Liver (tissue), 9 donors: ENCODE data around the gene NEBL. TPM values are rescaled to one million over a fixed set of nuclear protein-coding genes. Genes with fewer than 3 reads are reported as not detected.

Experiments
- DNase-seq: peaks from one replicate; pipeline ENCODE4 v3.0.0-alpha.2; 2017; ENCODE audit warnings: low spot score
- H3K27ac ChIP-seq, 2 donors: one replicate each; pipeline ENCODE4 v1.7.0; 2013; ENCODE audit warnings: inconsistent platforms in 2 of 2, low read length in 2 of 2, control low read depth in 1 of 2, low read depth in 1 of 2, mild to moderate bottlenecking in 1 of 2
- H3K27me3 ChIP-seq, 4 donors: one replicate each; pipeline versions ENCODE4 v1.6.1 to v1.7.0; 2013; ENCODE audit warnings: low read length in 3 of 4, inconsistent platforms in 1 of 4, mild to moderate bottlenecking in 1 of 4, moderate library complexity in 1 of 4; ENCODE audit not compliant: control insufficient read depth in 4 of 4, insufficient read depth in 4 of 4
- H3K36me3 ChIP-seq, 4 donors: one replicate each; pipeline versions ENCODE4 v1.6.1 to v1.7.0; 2013; ENCODE audit warnings: low read length in 3 of 4, mild to moderate bottlenecking in 3 of 4, low read depth in 1 of 4, moderate library complexity in 1 of 4; ENCODE audit not compliant: control insufficient read depth in 4 of 4, insufficient read depth in 3 of 4
- H3K4me1 ChIP-seq, 4 donors: one replicate each; pipeline versions ENCODE4 v1.6.1 to v1.7.0; 2013; ENCODE audit warnings: low read length in 3 of 4, mild to moderate bottlenecking in 3 of 4, moderate library complexity in 1 of 4; ENCODE audit not compliant: control insufficient read depth in 4 of 4, insufficient read depth in 4 of 4
- H3K4me3 ChIP-seq, 3 donors: one replicate each; pipeline versions ENCODE4 v1.6.1 to v1.7.0; 2013; ENCODE audit warnings: low read length in 3 of 3, control low read depth in 1 of 3, low read depth in 1 of 3, mild to moderate bottlenecking in 1 of 3
- H3K9ac ChIP-seq, 2 donors: one replicate each; pipeline ENCODE4 v1.7.0; 2013; ENCODE audit warnings: low read length in 2 of 2, mild to moderate bottlenecking in 2 of 2, moderate library complexity in 2 of 2, control low read depth in 1 of 2, low read depth in 1 of 2
- H3K9me3 ChIP-seq, 4 donors: one replicate each; pipeline versions ENCODE4 v1.6.1 to v1.7.0; 2013; ENCODE audit warnings: low read length in 3 of 4; ENCODE audit not compliant: control insufficient read depth in 4 of 4
- ATF3 ChIP-seq: IDR thresholded peaks from 2 replicates; pipeline ENCODE4 v1.6.1; 2016; ENCODE audit warnings: antibody characterized with exemption
- CTCF ChIP-seq: fragments of 150-350 bp; IDR thresholded peaks from 2 replicates; pipeline ENCODE4 v1.5.1; 2017; ENCODE audit warnings: improper control_type of control experiment, low read depth, low read length; ENCODE audit not compliant: missing input control
- EGR1 ChIP-seq, 2 donors: IDR thresholded peaks; 2 replicates each; pipeline ENCODE4 v1.6.1; 2016 to 2018; ENCODE audit warnings: antibody characterized with exemption in 2 of 2, low read depth in 2 of 2
- HNF4A ChIP-seq, 2 donors: conservative IDR thresholded peaks; 2 replicates each; pipeline ENCODE4 v1.6.1; 2016; ENCODE audit warnings: antibody characterized with exemption in 2 of 2, mild to moderate bottlenecking in 2 of 2
- HNF4G ChIP-seq: IDR thresholded peaks from 2 replicates; pipeline ENCODE4 v1.6.1; 2016; ENCODE audit warnings: antibody characterized with exemption
- MAX ChIP-seq: IDR thresholded peaks from 2 replicates; pipeline ENCODE4 v1.6.1; 2016; ENCODE audit warnings: antibody characterized with exemption
- RAD21 ChIP-seq, 2 donors: IDR thresholded peaks; 2 replicates each; pipeline ENCODE4 v1.6.1; 2016; ENCODE audit warnings: antibody characterized with exemption in 2 of 2, mild to moderate bottlenecking in 2 of 2
- RXRA ChIP-seq, 2 donors: IDR thresholded peaks; 2 replicates each; pipeline ENCODE4 v1.6.1; 2017 to 2018; ENCODE audit warnings: antibody characterized with exemption in 2 of 2, mild to moderate bottlenecking in 1 of 2
- SP1 ChIP-seq: IDR thresholded peaks from 2 replicates; pipeline ENCODE4 v1.6.1; 2018; ENCODE audit warnings: antibody characterized with exemption, mild to moderate bottlenecking
- YY1 ChIP-seq: IDR thresholded peaks from 2 replicates; pipeline ENCODE4 v1.6.1; 2016; ENCODE audit warnings: antibody characterized with exemption, mild to moderate bottlenecking
- ZBTB33 ChIP-seq: IDR thresholded peaks from 2 replicates; pipeline ENCODE4 v1.6.1; 2016; ENCODE audit warnings: antibody characterized with exemption
- WGBS: extraction: QIAGEN DNeasy Blood & Tissue Kit; methylation state at CpG from one replicate; pipeline ENCODE4 v1.1.7; 2013; 5-methylcytosine and 5-hydroxymethylcytosine counted together
- polyA plus RNA-seq, 2 donors: library from polyadenylated mRNA; stranded (reverse) in 1 of 2; unstranded in 1 of 2; fragments of 200-250 nt in 1 of 2; fragments of >200 nt in 1 of 2; fragmentation: Nextera tagmentation in 1 of 2; extraction: Ambion mirVana in 1 of 2; gene quantifications; one replicate each; pipeline versions ENCODE4 v1.2.1 to v1.2.3, GENCODE V29; 2013 to 2015
- total RNA-seq, 2 donors: library from RNA; depleted of rRNA; stranded (reverse); fragments of >200 nt; gene quantifications; one replicate each; pipeline ENCODE4 v1.2.3, GENCODE V29; 2014
- donor health status: healthy.
- donor health status: healthy.
- donor health status: healthy.
- donor health status: healthy.
- donor health status: healthy.

The NEBL gene
- total and polyA plus RNA-seq, 4 donors: 0.22 to 1.8 (median 0.81) TPM

- TF ChIP-seq RXRA (IDR thresholded peaks at IDR 0.05) (peak; percentile 10 to 35), SP1 (peak; percentile 20), HNF4A (conservative IDR thresholded peaks at IDR 0.05) (peak; percentile 71 to 73), ZBTB33 (no peak)
- H3K27ac ChIP-seq: no peak overlapping the region
- no peaks in the 10 kb centered on the region for H3K27me3 ChIP-seq
Measured at GRCh38 chr10:20932606-20933126, 35.6 kb upstream of the NEBL start.

GRCh38 chr10:20931156-20931795 lies 34.2 kb upstream of the NEBL start:
- 86% methylated on average over 8 of the region's 8 CpGs for WGBS
- DNase-seq: no peak
- peaks cover 2 to 15% (median 3%) of the 10 kb centered on the region in 4 donors for H3K4me1 ChIP-seq
- H3K36me3 ChIP-seq: no peaks in the 10 kb centered on the region
- no peak for TF ChIP-seq CTCF
- no peak for TF ChIP-seq SP1
- TF ChIP-seq RAD21 (IDR thresholded peaks at IDR 0.05): no peak
- TF ChIP-seq HNF4G: no peak
- no peak overlapping the region for H3K4me3 ChIP-seq
- H3K9ac ChIP-seq: no peak overlapping the region
- no peaks in the 10 kb centered on the region for H3K27me3 ChIP-seq
- no peak overlapping the region for H3K27ac ChIP-seq
- peaks cover 0 to 4% (median under 1%) of the 10 kb centered on the region in 4 donors for H3K9me3 ChIP-seq

More at GRCh38 chr10:20932606-20933126, 35.6 kb upstream of the NEBL start:
- H3K9ac ChIP-seq: no peak overlapping the region
- no peaks in the 10 kb centered on the region for H3K36me3 ChIP-seq
- 38% methylated on average over 5 of the region's 5 CpGs for WGBS
- peaks cover 2 to 18% (median 3%) of the 10 kb centered on the region in 4 donors for H3K4me1 ChIP-seq
- peaks cover 0 to 4% (median under 1%) of the 10 kb centered on the region in 4 donors for H3K9me3 ChIP-seq
- no peak for DNase-seq
- no peak overlapping the region for H3K4me3 ChIP-seq

GRCh38 chr10:20927456-20927855 lies 30.3 kb upstream of the NEBL start:
- no peak for DNase-seq
- no peak overlapping the region for H3K4me3 ChIP-seq
- TF ChIP-seq MAX (no peak), ZBTB33 (no peak), HNF4G (no peak), RXRA (IDR thresholded peaks at IDR 0.05) (no peak), CTCF (no peak), RAD21 (IDR thresholded peaks at IDR 0.05) (no peak), EGR1 (IDR thresholded peaks at IDR 0.05; ENCODE audit: low read depth in 2 of 2) (no peak), YY1 (no peak), ATF3 (no peak)

More at GRCh38 chr10:20927456-20927855, 30.3 kb upstream of the NEBL start:
- Histone ChIP-seq H3K36me3 (no peaks in the 10 kb centered on the region), H3K27me3 (no peaks in the 10 kb centered on the region), H3K27ac (no peak overlapping the region), H3K4me1 (peaks cover 0 to 4% (median under 1%) of the 10 kb centered on the region in 4 donors), H3K9me3 (peaks cover 0 to 2% (median 0%) of the 10 kb centered on the region in 4 donors), H3K9ac (no peak overlapping the region)
- WGBS: 75% methylated on average over 2 of the region's 2 CpGs
